HG03108 (cell line): ENCODE data around the gene CSN1S1.
A peak's percentile ranks its signal among the peaks of the same experiment; 100 is the strongest.
"Not testable (repeated sequence)": the region's sequence is repeated elsewhere in the genome, so short reads cannot be mapped to it uniquely, and the experiment has no call there.

Source experiments
- ATAC-seq: cut with Tn5 transposase; IDR thresholded peaks from one replicate; pipeline ENCODE4 v1.9.1; 2021; ENCODE audit warnings: moderate library complexity; ENCODE audit not compliant: unreplicated experiment

CSN1S1 gene

DNA sequence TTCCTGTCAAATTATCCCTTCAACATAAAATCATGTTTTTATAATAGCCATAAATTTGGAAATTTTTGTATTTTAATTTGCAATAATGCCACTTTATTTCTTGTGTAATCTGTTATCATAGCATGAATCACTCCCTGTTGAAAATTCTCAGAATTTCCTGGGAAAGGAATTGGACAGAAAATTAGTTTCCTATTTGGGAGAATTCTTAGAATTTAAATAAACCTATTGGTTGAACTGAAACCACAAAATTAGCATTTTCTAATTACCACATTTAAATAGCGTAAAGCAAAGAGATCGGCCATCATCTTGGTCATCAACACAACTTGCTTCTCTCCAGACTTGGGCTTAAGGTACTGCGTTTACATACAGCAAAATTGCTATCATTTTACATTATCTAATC is at the start of gene CSN1S1:
TSS of gene CSN1S1 (plus strand) at position 301 of the 400 bp plus-strand sequence. CDS start 1,488 bp downstream, outside the sequence.
- ATAC-seq = no peak

DNA sequence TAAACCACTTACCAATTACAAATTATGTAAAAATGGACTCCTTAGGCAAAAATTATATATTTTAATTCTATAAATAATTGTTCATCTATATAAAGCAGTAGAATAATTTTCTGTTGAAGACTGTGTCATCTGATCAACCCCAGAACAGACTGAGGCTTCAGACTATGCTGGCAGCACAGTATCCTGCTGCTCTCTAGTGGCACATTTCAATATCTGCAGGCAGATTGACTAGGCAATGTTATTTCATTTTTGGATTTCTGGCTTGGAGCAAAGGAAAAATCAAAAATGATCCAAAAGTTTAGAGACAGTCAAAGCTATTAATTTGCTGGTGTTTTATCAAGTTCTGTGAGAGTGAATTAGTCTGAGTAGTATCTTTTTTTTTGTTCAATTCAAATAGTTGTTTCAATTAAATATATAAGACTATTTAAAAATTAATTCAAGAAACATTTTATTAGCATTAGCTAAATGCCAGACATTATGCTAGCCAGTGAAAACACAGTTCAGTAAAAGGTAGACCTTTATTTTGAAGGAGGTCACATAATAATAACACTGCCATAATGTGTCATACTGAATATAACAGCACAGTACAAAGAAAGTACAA is 49.6 kb upstream of the CSN1S1 start:
- ATAC-seq = peak; percentile 81

GRCh38 chr4:69882150-69882549 is 48.7 kb upstream of the CSN1S1 start:
- no peak for ATAC-seq

DNA sequence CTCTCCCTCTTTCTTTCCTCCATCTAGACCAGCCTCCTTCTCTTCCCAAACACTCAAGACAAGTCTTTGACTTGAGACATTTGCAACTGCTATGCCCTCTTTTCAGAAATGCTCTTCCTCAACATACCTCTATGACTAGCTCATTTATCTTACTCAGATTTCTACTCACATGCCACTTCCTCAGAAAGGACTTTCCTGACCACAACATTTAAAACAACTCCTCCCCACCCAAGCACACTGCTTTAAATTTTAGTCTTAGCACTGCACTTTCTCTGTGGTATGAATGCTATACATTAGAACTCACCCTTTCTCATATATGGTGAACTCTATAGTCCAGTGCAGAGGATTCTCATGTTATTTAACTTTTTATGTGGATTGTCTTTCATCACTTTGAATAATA is 42.5 kb upstream of the CSN1S1 start:
- no peak for ATAC-seq

GRCh38 chr4:69894186-69894585 is 36.7 kb upstream of the CSN1S1 start:
- no peak for ATAC-seq

DNA sequence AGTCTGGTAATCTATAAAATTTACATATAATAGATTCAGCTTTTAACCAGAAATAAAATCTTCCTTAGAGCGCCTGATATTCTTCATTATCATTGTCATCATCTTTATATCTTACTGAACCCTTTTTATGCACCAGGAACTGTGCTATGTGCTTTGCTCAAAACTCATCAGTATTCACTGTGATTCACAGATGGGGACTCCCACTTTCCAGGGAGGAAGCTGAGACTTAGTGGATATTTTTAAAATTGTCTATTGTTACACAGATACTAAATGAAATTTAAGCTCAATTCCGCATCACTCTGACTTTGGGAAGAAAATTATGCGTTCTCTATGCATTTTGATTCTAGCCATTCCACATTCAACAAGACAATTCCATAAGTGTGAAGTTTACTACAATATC is 36.1 kb upstream of the CSN1S1 start:
- no peak for ATAC-seq

- no peak for ATAC-seq
Observed at GRCh38 chr4:69896530-69897116, 34.2 kb upstream of the CSN1S1 start.

DNA sequence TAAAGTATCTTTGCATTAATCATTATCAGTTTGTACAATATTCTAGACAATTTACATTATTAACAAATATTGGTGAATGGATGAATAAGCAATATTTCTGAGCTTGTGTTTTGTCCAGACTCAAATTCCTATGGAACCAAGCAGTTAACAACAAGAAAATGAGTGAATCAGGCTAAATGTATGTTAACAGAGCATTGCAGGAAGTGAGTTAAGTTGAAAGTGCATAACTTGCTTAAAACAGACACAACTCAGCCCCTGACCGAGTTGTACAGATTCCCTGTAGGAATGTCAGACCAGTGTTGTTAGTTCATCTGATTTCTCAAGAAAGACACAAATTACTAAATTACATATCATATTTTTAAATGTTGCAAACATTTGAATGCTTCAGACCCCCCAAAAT is 23.7 kb upstream of the CSN1S1 start:
- ATAC-seq = no peak

DNA sequence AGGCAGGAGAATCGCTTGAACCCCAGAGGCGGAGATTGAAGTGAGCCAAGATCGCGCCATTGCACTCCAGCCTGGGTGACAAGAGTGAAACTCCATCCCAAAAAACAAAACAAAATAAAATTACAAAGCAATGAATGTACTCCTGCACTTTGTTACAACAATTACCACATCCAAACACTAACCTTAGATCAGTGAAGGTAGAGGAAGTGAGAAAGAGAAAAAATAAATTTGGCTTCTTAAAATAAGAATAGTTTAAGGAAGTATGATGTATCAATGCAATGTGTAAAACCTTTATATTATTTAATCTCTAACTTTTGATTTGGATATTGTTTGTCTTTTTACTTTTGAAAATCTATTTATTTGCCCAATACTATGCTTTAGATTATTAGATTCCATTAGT is 21.7 kb upstream of the CSN1S1 start:
- ATAC-seq = no peak

DNA sequence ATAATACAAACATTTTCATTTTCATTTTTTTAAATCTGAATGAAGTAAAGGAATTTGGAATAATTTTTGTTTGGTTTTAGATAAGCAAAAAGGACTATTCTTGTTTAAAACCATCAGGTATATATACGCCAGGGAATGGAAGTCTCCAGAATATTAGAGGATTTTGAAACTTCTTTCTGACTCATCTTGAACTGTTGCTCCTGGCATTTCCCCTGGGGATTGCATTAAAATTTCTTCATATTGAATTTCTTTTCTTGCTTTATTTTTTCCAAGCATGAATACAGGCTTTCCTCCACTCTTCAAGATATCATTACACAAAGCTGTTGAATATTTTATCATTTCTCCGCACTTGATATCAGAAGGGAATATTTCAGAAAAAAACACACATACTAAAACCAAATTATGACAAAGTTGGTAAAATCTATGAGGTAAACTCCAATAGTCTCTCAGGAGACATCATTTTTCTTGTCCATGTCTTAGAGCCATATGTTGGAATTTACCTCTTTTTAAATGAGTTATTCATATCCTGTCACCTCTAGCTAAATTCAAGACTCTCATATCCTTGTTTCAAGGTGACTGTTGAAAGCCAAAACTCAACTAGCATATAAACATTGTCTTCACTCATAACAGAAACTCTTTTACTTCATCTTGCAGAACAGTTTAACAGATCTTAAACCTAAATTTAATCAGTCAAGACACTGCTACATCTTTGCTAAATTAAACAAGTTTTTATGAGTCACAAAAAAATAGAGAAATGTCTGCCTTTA is 20.7 kb upstream of the CSN1S1 start:
- ATAC-seq = peak; percentile 77

- ATAC-seq = no peak
Observed at GRCh38 chr4:69920874-69921273, 10.0 kb upstream of the CSN1S1 start.

- ATAC-seq = not testable (repeated sequence)
Observed at GRCh38 chr4:69923782-69924410, 7.0 kb upstream of the CSN1S1 start.

DNA sequence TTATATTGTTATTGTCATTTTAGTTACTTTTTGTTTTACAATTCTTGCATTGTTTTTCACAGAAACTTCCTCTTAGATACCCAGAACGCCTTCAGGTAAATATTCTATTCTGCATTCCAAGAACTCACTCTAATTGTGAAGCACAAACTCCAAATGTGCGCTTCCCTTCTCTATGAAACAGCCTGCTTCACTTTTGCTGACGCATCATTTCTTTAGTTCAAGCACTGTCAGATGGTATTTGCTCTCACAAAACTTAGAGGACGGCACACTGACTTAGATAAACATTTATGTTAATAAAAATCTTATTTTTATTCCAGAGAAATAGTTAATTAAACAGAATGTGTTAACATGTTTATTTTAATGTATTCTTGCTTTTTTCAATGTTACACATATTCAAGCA is 3.3 kb downstream of the CSN1S1 start:
- ATAC-seq = no peak

DNA sequence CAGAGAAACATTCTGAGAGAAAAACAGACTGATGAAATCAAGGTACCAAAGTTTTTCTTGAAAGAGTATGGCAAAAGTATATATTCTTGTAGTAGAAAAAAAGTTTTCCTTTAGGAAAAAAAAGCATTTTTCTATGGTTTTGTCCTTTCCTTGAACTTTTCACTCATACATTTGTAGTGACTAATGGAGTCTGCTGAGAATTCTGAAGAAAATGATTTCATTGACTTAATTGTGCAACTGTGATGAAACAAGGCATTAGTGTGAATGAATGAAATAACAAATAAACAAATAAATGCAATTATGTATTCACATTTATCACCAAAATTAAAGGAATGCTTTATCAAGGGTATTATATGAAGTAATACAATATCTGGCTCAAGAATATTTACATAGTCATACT is 5.7 kb downstream of the CSN1S1 start:
- no peak for ATAC-seq

DNA sequence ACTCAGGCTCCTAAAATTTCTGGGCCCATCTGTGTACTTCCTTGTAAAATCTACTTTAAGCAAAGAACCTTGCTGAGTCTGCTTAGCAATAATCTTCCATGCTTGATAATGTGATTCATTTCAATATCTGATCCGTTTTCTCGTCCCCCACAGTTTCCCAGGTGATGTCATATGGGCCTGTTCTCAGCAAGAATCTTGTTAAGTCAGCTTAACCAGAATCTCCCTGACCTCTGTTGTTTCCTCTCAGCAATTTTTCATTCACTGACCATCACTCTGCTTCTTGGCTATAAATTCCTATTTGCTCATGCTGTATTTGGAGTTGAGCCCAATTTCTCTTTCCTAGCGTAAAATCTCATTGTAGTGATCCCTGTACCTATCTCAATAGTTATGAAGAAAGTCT is 20.7 kb downstream of the CSN1S1 start:
- no peak for ATAC-seq

DNA sequence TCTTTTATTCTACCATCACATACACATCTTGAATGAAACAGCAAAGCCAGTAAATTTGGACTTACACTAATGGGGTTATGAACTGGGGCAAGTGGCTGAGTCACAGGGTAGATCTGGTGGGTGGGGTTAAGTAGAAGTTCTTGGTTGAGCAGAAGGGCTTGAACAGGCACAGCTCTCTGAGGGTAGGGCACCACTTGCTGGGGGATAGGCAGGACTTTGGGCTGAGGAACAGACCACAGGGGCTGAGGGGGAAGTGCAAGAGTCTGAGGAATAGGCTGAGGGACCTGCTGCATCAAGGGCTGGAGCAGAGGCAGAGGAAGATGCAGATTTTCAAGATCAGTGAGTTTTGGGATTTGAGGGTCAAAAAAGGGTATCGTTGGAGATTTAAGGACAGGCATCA is 26.3 kb downstream of the CSN1S1 start:
- ATAC-seq = no peak

DNA sequence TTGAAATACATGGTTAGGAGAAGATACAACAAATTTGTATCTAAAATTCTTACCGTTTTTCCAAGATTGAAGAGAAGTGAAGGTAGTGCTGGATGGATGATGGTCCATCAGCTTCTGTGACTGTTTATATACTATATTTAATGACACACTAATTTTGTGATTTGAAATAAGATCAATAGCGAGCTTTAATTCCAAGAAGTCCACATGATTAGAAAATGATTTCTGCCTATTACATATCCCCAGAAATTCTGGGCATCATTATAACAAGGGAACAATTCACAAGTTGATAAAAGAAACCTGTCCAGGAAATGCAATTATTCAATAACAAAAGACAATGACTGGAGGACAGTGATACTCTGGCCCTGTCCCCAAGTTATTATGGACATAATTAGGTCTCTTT is 34.8 kb downstream of the CSN1S1 start, which contains the start of gene CSN2:
TSS of gene CSN2 (minus strand) at position 101 of the 400 bp plus-strand sequence. CDS start 4,733 bp downstream, outside the sequence.
- ATAC-seq = no peak

GRCh38 chr4:69970071-69970470 is 39.2 kb downstream of the CSN1S1 start:
- ATAC-seq = no peak

GRCh38 chr4:69974631-69975030 is 43.8 kb downstream of the CSN1S1 start:
- ATAC-seq = no peak

DNA sequence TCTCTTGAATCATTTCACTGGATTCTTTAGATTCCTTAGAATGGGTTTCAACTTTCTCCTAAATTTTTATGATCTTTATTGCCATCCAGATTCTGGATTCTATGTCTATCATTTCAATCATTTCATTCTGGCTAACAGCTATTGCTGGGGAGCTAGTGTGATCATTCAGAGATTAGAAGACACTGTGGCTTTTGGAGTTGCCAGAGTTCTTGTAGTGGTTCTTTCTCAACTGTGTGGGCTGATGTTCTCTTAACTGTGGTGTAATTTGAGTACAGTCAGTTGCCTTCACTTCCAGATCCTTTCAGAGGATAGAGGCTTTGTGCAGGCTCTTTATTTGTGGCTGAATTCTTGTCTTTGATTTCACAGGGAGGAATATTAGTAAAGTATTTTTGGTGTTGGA is 46.7 kb downstream of the CSN1S1 start:
- no peak for ATAC-seq

GRCh38 chr4:69984030-69984443 is 53.2 kb downstream of the CSN1S1 start:
- ATAC-seq = no peak

DNA sequence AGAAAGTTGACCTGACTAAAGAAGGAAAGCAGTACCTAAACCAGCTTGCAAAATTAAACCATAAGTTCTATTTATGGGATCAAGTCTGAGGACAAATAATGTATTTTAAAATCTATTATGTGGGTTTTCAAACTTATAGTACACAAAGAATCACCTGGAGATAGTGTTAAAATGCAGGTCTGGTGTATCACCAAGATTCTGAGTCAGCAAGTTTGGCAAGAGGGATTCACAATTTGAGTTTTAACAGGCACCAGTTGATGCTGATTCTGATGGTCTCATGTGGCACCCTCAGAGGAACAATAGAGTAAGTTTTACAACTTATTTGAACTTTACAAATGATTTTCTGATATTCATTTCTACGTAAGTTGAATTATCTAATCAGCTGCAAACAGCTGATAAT is 55.8 kb downstream of the CSN1S1 start:
- ATAC-seq = no peak
